ENCODE results near the gene ZNF750.

DNA sequence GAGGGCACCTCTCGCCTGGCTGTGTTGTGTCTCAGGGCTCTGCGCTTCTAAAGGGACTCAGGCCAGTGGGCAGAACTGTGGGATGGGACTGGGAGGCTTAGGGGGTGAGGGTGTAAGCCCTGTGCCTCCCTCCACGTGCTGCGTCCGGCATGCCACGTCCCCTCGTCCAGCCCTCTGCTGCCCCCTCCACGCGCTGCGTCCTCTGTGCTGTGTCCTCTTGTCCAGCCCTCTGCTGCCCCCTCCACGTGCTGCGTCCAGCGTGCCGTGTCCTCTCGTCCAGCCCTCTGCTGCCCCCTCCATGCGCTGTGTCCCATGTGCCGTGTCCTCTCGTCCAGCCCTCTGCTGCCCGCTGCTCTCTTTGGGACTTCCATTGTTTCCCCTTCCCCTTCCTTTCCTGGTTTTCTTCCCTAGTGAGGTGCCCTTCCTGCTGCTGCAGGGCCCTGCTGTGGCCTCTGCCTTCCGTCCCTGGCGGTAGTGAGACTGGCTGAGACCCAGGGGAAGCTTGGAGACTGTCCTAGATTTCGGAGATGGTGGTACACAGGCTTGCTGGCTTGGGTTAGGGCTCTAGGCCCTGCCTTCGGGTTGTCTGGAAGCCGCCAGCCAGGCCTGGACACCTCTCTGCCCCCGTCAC lies 6.4 kb upstream of the ZNF750 start:
- TF ChIP-seq, protein P1, sequence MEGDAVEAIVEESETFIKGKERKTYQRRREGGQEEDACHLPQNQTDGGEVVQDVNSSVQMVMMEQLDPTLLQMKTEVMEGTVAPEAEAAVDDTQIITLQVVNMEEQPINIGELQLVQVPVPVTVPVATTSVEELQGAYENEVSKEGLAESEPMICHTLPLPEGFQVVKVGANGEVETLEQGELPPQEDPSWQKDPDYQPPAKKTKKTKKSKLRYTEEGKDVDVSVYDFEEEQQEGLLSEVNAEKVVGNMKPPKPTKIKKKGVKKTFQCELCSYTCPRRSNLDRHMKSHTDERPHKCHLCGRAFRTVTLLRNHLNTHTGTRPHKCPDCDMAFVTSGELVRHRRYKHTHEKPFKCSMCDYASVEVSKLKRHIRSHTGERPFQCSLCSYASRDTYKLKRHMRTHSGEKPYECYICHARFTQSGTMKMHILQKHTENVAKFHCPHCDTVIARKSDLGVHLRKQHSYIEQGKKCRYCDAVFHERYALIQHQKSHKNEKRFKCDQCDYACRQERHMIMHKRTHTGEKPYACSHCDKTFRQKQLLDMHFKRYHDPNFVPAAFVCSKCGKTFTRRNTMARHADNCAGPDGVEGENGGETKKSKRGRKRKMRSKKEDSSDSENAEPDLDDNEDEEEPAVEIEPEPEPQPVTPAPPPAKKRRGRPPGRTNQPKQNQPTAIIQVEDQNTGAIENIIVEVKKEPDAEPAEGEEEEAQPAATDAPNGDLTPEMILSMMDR (IDR thresholded peaks at IDR 0.05): no peak
- no peak for TF ChIP-seq POLR2A (IDR thresholded peaks at IDR 0.05)
